ENCODE data around the gene HAUS7. TPM values are rescaled to one million over a fixed set of nuclear protein-coding genes. Genes with fewer than 3 reads are reported as not detected.

The HAUS7 gene
- total and polyA plus RNA-seq, 2 of the 8 experiments (the other 6 are each of a cell fraction or from before 2014, with no cell fraction given) = 45.4 to 54.0 TPM

DNA sequence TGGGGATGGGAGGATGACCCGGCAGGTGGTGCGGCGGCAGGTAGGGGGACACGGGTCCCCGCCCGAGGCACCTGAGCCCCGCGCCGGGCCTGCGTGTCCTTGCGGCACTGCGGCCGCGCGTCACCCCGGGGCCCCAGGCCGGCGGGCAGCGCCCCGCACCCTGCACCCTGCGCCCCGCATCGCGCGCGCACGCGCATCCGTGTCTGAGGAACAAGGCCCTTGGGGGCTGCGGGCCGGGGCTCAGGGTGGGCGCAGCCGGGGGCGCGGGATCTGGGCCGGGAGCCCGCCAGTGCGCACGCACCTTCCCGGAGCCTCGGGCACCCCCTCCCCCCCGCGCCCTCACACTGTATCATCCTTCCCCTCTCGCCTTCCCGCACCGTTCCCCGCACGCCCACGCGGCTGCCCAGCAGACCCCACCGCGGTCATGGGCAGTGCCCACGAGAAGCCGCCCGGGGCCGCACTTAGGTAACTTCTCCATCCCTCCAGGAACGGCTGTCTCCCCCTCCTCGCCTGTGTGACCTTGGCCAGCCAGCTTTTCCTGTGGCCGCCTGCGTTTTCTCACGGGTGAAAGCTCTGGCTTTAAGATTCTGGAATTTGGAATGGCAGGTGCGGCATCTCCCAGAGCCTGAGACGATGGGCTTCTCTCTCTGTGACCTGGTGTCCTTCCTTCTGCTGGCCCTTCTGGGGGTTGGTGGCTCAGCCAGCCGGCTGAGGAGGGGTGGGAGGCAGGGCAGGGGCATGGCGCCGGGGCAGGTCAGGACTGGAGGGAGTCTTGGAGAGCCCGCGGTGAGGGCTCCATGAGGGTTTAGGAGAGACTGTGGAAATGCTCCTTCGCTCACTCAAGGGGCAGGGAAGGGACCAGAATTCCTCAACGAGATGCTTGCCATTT, 47.8 kb upstream of the HAUS7 start:
- H2BK12ac ChIP-seq (ENCODE audit: low read depth, low read length) = no peak overlapping the region
- CTCF ChIA-PET (ENCODE audit: partially characterized antibody) = interaction anchor here (1.2 kb wide), 1 partner anchor 12 kb away, joined by 4 read pairs; no protein-coding TSS in a partner anchor
- H3K36me3 ChIP-seq (ENCODE audit: control insufficient read depth in 2 of 4, insufficient read depth in 4 of 4, low read length in 3 of 4) = no peaks in the 10 kb centered on the region
- H2BK15ac ChIP-seq (ENCODE audit: low read length) = no peak overlapping the region
- H3K23me2 ChIP-seq (ENCODE audit: low read depth, low read length) = peaks cover 8% of the 10 kb centered on the region; the same call in 1 of the 2 replicates
- H2AFZ ChIP-seq (ENCODE audit: low read length) = no peak overlapping the region
- POLR2A ChIA-PET (ENCODE audit: partially characterized antibody) = no interaction called here
- peaks cover 0 to 5% of the 10 kb centered on the region in 2 experiments for H4K20me1 ChIP-seq (replicated peaks in 1 of 2; ENCODE audit: control insufficient read depth in 1 of 2, insufficient read depth in 2 of 2, low read length in 2 of 2)
- H2BK20ac ChIP-seq (ENCODE audit: low read length) = no peak overlapping the region
- no peak overlapping the region for H4K91ac ChIP-seq (replicated peaks; ENCODE audit: insufficient read length, low read length)
- H2BK5ac ChIP-seq (ENCODE audit: low read depth, low read length) = no peak overlapping the region
- no peak overlapping the region for H3K4ac ChIP-seq (replicated peaks; ENCODE audit: insufficient read length, low read depth, low read length)
- H3K18ac ChIP-seq (ENCODE audit: extremely low read depth, low read length) = no peak overlapping the region
- TF ChIP-seq MAX (IDR thresholded peaks at IDR 0.05) = no peak
- TF ChIP-seq MAFK (IDR thresholded peaks at IDR 0.05; ENCODE audit: low read depth, low read length) = no peak
- peak; percentile 63 for TF ChIP-seq SUZ12 (IDR thresholded peaks at IDR 0.05; ENCODE audit: low read length)
- TF ChIP-seq EZH2 (IDR thresholded peaks at IDR 0.05; ENCODE audit: low read depth, low read length, severe bottlenecking) = peak; percentile 70
- TF ChIP-seq KDM4A (IDR thresholded peaks at IDR 0.05; ENCODE audit: low read depth, low read length, severe bottlenecking) = peak; percentile 47
- TF ChIP-seq GABPA (IDR thresholded peaks at IDR 0.05; ENCODE audit: borderline replicate concordance, insufficient read depth, low read length) = no peak
- H3K9me3 ChIP-seq (ENCODE audit: insufficient read depth in 2 of 2, low read depth in 1 of 2, low read length in 1 of 2) = no peaks in the 10 kb centered on the region
- H2AK5ac ChIP-seq (ENCODE audit: low read depth, low read length) = no peak overlapping the region
- H3K4me2 ChIP-seq (ENCODE audit: insufficient read depth in 1 of 2, low read depth in 2 of 2, low read length in 2 of 2) = peak overlapping the region; percentile 23 to 63
- no peak overlapping the region for H3K56ac ChIP-seq (replicated peaks; ENCODE audit: insufficient read length, low read depth, low read length)
- H4K5ac ChIP-seq (ENCODE audit: insufficient read length, low read depth, low read length) = no peak overlapping the region
- no peak overlapping the region for H4K8ac ChIP-seq (ENCODE audit: extremely low read depth, insufficient read depth, low read length)
- no peak overlapping the region for H3K23ac ChIP-seq (ENCODE audit: insufficient read length)
- H3K27ac ChIP-seq (ENCODE audit: low read depth, low read length) = no peak overlapping the region
- H3K27me3 ChIP-seq (replicated peaks in 1 of 4; ENCODE audit: control insufficient read depth in 3 of 4, extremely low read depth in 1 of 4, insufficient read depth in 3 of 4, low read length in 3 of 4) = peaks cover 19 to 31% (median 29%) of the 10 kb centered on the region in 4 experiments
- DNase-seq (ENCODE audit: low read depth in 1 of 2, low spot score in 2 of 2) (no peak), FAIRE-seq (no peak)
- WGBS, 2 experiments (ENCODE audit: extremely low coverage in 1 of 2, insufficient coverage in 1 of 2, insufficient read length in 1 of 2, insufficient replicate concordance in 2 of 2, low coverage in 1 of 2, low lambda C conversion rate in 2 of 2, missing lambda C conversion rate in 1 of 2) = 38% methylated on average over 5 of the region's 70 CpGs; no CpG with 5 or more reads in 1 of the 2 experiments
- H3K4me3 ChIP-seq (ENCODE audit: extremely low read depth in 1 of 4, insufficient read depth in 2 of 4, low read depth in 3 of 4, low read length in 4 of 4) = peak overlapping the region; percentile 14 to 57 (median 30); a peak in 6 of 8 replicates
- no peak overlapping the region for H3K14ac ChIP-seq (ENCODE audit: insufficient read length)
- H3K9ac ChIP-seq (replicated peaks in 1 of 4; ENCODE audit: extremely low read depth in 1 of 4, low read depth in 3 of 4, low read length in 3 of 4) = peak overlapping the region in 1 of 4 experiments; percentile 66; a peak in 1 of 7 replicates
- no peaks in the 10 kb centered on the region for H3K79me1 ChIP-seq (ENCODE audit: low read depth, low read length)
- peaks cover 0 to 6% (median 0%) of the 10 kb centered on the region in 4 experiments; a peak in 1 of 7 replicates for H3K4me1 ChIP-seq (replicated peaks in 1 of 4; ENCODE audit: control insufficient read depth in 3 of 4, insufficient read depth in 4 of 4, low read length in 3 of 4)
- no peak overlapping the region for H2BK120ac ChIP-seq (replicated peaks; ENCODE audit: low read depth, low read length)
- H3K79me2 ChIP-seq (ENCODE audit: control insufficient read depth in 1 of 2, insufficient read depth in 2 of 2, low read length in 2 of 2) = no peaks in the 10 kb centered on the region
